HG02759 (cell line): Measurements from ENCODE around the gene DOCK10.

Experiments
- ATAC-seq: cut with Tn5 transposase; IDR thresholded peaks from one replicate; pipeline ENCODE4 v1.9.1; 2021; ENCODE audit warnings: mild to moderate bottlenecking, moderate library complexity; ENCODE audit not compliant: unreplicated experiment

The DOCK10 gene

DNA sequence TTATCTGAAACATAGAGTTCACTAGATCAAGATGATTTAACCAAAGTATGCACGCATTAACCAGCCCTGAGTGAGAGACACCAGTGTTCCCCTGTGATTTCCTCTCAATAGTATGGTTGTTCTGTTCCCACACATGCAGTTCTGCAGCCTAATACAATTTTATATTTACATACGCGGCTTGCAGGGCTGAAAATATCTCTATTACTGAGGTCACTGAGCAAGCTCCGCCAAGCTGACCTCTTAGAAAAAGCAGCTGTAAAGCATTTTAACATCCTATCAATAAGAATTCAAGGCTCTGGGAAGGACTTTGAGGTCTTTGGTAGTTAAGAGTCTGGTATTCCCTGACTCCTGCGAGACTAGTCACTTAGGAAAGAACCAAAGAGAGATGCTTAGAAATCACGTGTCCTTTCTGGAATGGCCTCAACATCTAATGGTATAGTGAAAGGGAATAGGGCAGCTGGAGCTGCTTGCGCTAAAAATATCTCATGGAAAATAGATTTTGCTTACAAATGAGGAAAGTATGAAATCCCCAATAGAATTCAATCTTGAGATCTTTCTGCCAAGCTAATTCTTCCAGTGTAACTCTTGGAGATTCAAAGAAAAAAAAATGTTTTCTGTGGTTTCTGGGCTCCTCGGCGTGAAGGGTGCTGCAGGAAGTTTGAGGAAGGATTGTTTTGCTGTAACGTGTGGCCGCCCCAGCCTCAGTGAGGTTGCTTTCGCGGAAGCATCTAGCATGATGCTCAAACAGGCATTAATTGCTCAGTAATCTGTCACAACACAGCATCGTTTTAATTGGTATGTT lies 59.2 kb downstream of the DOCK10 start:
- ATAC-seq, result peak; percentile 58

- ATAC-seq, result no peak
Observed at GRCh38 chr2:224982226-224982625, 60.0 kb downstream of the DOCK10 start.

GRCh38 chr2:224976629-224977525 lies 65.4 kb downstream of the DOCK10 start:
- ATAC-seq, result peak; percentile 41

DNA sequence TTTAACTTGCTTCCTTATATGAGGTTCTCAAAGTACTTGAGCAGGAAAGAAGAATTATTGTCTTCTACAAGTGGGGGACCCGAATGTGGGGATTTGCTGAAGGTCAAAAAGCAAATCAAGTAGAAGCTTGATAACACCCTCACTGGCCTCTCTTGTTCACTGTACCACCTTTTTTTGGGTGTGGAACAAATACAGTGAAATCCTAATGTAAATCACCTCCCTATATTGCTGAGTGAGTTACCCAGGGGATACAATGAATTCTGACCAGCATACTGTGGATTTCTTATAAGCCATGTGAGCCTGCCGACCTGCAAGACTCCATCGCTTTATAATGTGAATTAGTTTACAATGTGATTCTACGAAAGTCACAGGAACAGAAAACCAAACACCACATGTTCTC lies 66.5 kb downstream of the DOCK10 start:
- no peak for ATAC-seq

DNA sequence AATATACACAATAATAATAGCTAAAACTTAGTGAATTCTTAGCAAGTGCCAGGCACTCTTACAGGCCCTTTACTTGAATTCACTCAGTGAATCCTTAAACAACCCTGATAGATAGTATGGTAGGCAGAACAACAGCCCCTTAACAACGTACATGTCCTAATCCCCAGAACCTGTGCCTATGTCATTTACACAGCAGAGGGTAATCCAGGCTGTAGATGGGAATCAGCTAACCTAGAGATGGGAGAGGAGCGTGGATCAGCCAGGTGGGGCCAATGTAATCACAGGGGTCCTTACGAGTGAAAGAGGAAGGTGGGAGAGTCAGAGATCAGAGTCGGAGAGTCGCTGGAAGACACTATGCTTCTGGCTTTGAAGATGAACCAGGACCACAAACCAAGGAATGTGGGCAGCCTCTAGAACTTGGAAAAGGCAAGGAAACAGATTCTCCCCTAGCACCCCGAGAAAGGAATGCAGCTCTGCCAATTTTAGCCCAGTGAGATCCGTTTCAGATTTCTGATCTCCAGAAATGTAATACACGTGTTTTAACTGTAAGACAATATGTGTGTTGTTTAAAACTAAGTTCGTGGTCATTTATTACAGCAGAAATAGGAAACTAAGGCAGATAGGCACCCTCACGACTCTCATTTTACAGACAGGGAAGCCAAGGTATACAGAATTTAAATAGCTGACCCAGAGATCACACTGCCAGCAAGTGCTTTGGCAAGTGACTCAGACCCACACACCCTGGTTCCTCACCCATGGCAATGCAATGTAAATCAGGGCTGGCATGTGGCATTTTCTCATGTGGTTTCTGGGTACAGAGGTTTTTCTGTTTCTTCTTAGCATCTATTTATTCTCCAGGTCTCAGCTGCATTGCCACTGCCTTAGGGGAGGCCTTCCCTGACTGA lies 68.9 kb downstream of the DOCK10 start:
- peak; percentile 58 for ATAC-seq

- ATAC-seq, result no peak
Observed at GRCh38 chr2:224971214-224971613, 71.1 kb downstream of the DOCK10 start.

GRCh38 chr2:224970311-224970710 lies 72.0 kb downstream of the DOCK10 start:
- peak; percentile 26 for ATAC-seq

DNA sequence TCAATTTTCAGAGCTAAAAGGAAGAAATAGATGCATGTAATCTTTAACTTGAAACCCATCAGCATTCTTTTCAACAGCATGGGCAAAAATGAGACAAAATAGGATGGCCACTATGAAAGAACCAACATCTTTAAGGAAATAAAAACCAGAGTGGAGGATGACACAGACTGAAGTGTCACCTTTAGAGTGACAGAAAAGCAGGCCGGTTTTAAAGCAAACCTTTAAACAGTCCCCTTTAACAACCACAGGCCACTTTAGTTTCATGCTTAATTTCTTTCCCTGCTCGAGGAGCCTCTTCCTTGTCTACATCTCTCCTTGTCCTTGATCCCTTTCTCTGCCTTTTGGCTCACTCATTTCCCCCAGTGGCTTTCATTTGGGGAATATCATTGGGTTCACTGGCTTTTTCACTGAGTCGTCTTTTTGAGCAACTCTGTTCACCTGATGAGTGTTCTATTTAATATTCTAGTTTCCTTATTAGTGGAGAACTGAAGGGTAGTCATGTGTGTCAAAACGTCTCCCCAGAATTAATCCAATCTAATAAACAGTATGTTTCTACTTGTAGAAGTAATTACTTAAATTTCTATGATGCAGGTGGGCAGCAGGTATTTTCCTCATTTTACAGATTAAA lies 72.5 kb downstream of the DOCK10 start:
- ATAC-seq, result peak; percentile 51

DNA sequence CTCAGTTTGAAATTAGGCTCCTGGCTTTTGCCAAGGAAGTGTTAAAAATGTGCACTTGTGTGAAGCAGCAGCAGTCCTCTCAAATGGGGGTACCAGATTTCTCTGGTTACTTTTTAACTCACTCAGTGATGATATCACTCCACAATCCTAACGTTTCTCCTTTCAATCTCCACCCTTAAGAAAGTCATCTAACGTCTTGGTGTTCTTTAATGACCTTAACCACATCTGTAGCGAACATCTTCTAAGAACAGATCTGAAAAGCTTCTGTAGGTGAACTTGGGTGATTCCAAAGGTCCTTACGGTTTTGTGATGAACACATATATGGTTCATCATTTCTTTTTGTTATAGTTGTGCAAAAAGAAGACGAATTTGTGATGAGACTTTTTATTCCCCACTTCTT lies 73.2 kb downstream of the DOCK10 start:
- ATAC-seq, result no peak

DNA sequence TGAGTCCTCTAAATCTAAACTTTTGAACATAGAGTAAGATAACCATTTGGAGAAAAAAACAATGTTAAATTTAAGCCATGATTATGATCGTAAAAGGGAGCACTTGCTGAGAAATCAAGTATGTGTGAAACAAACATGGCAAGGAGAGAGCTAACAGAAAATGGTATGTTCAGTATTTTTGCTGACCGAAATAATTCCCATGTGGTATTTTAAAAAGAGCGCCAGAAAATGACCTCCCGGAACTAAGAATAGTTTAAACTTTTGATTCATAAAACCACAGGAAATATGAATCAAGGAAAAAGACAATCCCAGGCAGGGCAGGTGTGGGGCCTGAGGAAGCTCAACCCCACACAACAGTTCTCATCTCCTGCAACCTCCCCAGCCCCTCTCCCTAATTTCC lies 74.2 kb downstream of the DOCK10 start:
- ATAC-seq, result no peak

DNA sequence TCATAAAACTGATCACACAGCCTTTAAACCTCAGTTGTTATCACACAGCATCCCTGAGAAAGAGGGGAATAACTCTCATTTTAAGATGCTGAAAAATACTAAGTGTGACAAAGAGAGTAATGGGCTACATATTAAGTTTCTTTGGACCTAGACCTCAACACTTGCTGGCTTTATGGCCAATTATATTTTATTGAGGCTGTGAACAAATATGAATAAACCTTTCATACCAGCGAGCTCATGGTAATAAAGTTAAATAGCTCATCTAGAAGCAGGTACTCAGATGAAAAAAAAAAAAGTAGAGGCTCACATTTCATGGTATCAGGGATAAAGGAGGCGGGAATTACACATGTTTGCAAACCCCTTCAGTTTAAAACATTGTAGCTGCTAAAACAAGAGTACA lies 75.7 kb downstream of the DOCK10 start:
- ATAC-seq, result no peak

GRCh38 chr2:224959556-224959955 lies 82.7 kb downstream of the DOCK10 start:
- ATAC-seq, result no peak

DNA sequence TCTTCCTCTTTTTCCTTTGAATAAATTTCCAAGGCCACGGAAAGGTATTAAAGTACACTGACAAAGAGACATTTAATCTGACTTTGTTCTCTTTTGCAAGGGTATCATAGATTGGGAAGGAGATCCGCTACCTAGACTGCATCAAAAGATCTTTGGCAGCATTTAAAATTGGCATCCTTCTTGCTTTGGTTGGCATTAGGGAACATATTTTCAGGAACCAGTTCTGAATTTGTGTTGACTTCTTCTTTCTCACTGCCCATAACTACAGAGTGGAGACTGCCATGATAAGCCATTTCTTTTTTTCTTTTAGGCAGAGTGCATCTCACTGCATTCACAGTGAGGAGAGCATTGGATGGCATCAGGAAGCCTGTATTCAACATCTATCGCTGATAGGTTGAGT lies 83.4 kb downstream of the DOCK10 start:
- no peak for ATAC-seq

GRCh38 chr2:224958462-224958857 lies 83.8 kb downstream of the DOCK10 start:
- ATAC-seq, result no peak

- ATAC-seq, result peak; percentile 85
Observed at GRCh38 chr2:224957540-224958461, 84.5 kb downstream of the DOCK10 start.

DNA sequence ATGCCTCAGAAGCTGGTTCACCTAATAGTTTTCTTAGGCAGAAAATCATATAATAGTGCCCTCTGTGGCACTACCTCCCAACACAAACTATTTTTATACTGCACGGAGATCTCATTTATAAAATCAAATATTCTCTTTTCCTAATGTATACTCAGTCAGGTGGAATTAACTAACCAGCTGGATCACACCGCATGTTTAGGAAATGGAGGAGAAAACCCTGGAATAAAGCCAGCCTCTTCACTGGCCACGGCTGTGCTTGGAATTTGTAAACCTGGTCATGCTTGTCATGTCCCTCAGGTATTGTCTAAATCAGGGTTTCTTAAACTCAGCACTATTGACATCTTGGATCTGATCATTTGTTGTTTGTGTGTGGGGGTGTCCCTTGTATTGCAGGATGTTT lies 85.6 kb downstream of the DOCK10 start:
- ATAC-seq, result no peak

DNA sequence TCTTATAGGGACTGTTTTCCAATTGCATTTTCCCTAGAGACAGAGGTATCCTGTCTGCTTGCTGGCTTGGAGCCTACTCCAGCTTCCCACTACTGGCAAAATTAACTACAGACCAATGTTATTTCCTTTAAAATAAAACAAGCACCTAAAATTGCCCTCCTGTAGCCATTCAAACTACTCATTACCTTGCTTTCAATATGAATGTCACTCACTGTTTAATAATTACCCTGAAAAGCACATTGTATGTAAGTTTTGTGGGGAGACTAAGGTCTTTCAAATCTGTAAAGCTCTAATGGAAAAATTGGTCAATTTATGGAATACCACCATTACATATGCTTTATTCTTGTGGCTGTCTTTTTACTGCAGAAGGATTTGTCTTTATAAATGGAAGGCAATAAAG lies 87.3 kb downstream of the DOCK10 start:
- ATAC-seq, result peak; percentile 36

- peak; percentile 50 for ATAC-seq
Observed at GRCh38 chr2:224952936-224953657, 89.2 kb downstream of the DOCK10 start.
